ENCODE results near the gene WAPL.

The WAPL gene

DNA sequence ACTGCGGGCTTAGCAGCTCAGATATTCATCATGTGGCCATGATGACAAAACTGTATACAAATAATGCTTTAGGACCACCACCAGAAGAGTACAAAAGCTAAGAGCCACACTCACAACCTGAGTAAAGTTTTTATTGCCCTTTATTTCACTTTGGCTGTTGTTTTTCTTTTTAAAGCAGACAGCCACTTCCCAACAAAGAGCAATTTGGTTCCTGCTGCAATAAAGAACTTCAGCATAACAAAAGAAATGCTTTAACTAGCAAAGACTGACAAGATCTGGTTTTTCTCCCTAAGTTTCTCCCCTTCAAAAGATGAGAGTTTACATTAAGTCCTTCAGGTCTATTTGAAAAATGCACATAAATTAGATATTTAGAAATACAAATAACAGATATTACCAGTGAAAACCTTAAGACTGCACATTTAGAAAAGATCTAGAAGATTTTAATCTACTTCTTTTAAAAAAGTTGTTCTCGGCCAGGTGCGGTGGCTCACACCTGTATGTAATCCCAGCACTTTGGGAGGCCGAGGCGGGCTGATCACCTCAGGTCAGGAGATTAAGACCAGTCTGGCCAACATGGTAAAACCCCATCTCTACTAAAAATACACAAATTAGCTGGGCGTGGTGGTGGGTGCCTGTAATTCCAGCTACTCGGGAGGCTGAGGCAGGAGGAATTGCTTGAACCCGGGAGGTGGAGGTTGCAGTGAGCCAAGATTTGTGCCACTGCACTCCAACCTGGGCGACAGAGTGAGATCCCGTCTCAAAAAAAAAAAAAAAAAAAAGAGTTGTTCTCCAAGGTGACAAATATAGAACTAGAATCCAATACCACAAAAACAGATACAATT is 59.4 kb downstream of the WAPL start:
- TF ChIP-seq CTCF (IDR thresholded peaks at IDR 0.05; ENCODE audit: insufficient read depth, low read depth, low read length, missing control alignments) = no peak
- no peak overlapping the region for H3K4me3 ChIP-seq (ENCODE audit: low read length)
- no peak for DNase-seq (ENCODE audit: low read depth)

- DNase-seq (ENCODE audit: low read depth) = no peak
- TF ChIP-seq CTCF (IDR thresholded peaks at IDR 0.05; ENCODE audit: insufficient read depth, low read depth, low read length, missing control alignments) = no peak
- H3K4me3 ChIP-seq (ENCODE audit: low read length) = no peak overlapping the region
These were observed 70.0 kb downstream of the WAPL start for GRCh38 chr10:86451604-86451960.

DNA sequence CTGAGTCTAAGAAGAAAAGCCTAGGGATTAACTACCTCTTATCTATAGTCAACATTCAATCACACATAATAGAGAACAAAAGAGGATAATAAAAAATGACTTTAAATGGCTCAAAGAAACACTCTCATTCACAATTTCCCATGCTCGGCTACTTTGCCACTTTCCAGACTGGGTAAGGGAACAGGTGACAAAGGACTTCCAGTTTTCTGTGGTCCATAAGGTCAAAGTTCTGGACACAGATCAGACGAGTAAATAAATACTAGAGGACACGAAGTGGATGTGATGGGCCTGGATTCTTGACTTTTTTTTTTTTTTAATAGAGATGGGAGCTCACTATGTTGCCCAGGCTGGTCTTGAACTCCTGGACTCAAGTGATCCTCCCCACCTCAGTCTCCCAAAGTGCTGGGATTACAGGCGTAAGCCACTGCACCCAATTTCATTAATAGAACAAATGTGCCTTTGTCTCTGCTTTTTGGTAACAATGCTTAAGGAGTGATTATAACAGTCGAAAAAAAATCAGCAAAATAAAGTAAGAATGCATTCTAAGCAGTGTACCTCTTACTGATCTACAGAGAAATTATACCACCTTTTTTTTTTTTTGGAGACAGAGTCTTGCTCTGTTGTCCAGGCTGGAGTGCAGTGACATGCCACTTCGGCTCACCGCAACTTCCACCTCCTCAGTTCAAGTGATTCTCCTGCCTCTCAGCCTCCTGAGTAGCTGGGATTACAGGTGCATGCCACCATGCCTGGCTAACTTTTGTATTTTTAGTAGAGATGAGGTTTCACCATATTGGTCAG is 70.6 kb downstream of the WAPL start:
- no peak for TF ChIP-seq CTCF (IDR thresholded peaks at IDR 0.05; ENCODE audit: insufficient read depth, low read depth, low read length, missing control alignments)
- no peak overlapping the region for H3K4me3 ChIP-seq (ENCODE audit: low read length)
- no peak for DNase-seq (ENCODE audit: low read depth)

DNA sequence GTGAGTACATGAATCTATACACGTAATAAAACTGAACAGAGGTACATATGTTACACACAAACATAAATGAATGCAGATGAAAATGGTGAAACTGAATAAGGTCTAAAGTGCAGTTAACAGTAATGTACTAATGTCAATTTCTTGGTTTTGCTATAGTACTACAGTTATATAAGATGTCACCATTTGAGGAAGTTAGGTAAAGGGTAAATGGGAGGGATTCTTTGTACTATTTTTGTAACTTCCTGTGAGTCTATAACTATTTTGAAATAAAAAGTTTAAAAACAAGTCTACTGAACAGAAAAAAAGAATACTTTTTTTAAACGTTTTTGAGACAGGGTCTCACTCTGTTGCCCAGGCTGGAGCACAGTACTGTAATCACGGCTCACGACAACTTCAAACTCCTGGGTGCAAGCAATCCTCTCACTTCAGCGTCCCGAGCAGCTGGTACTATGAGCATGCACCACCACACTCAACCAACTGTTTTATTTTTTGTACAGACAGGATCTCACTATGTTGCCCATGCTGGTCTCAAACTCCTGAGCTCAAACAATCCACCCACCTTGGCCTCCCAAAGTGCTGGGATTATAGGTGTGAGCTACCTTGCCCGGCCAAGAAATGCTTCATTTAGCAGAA is 71.5 kb downstream of the WAPL start:
- no peak overlapping the region for H3K4me3 ChIP-seq (ENCODE audit: low read length)
- TF ChIP-seq CTCF (IDR thresholded peaks at IDR 0.05; ENCODE audit: insufficient read depth, low read depth, low read length, missing control alignments) = no peak
- DNase-seq (ENCODE audit: low read depth) = no peak

DNA sequence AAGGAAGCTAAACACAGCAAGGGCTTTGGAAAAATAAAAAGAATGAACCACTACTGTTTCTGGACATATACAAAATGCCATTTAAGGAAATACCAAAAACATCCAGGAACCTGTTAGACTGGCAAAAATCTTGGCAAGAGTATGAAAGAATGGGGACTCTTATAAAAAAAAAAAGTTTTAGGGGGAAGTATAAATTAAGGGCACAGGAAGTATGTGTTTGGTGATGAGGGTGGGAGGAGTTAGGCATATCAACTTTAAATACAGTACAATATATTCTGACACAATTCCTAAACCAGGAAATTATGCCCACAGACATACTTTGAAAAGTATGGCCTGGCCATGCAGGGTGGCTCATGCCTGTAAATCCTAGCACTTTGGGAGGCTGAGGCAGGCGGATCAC is 74.2 kb downstream of the WAPL start:
- no peak for TF ChIP-seq CTCF (IDR thresholded peaks at IDR 0.05; ENCODE audit: insufficient read depth, low read depth, low read length, missing control alignments)
- DNase-seq (ENCODE audit: low read depth) = no peak
- H3K4me3 ChIP-seq (ENCODE audit: low read length) = no peak overlapping the region

- DNase-seq (ENCODE audit: low read depth) = no peak
- no peak overlapping the region for H3K4me3 ChIP-seq (ENCODE audit: low read length)
- TF ChIP-seq CTCF (IDR thresholded peaks at IDR 0.05; ENCODE audit: insufficient read depth, low read depth, low read length, missing control alignments) = no peak
These were observed 74.6 kb downstream of the WAPL start for GRCh38 chr10:86446987-86447386.

Measured in epithelial cell of esophagus (primary cell).